ENCODE data around the gene PLOD2.

GRCh38 chr3:146050691-146051090 is 110.3 kb downstream of the PLOD2 start:
- no peak for TF ChIP-seq CTCF (IDR thresholded peaks at IDR 0.05)
- TF ChIP-seq POLR2A (IDR thresholded peaks at IDR 0.05), result no peak
